Osteoblast (primary cell): ENCODE results near the gene TMIGD1. TPM values are rescaled to one million over a fixed set of nuclear protein-coding genes. Genes with fewer than 3 reads are reported as not detected.

Experiments used
- DNase-seq: peaks from one replicate; pipeline ENCODE4 v3.0.0; 2011; ENCODE audit warnings: low spot score, mixed read lengths; ENCODE audit not compliant: insufficient read length; ENCODE audit errors: missing footprints
- H2AFZ ChIP-seq: 2 replicates; pipeline ENCODE4 v1.6.0; 2011; ENCODE audit warnings: mild to moderate bottlenecking, low read length
- H3K27ac ChIP-seq: 2 replicates; pipeline ENCODE4 v1.5.1; 2011; ENCODE audit warnings: mild to moderate bottlenecking, low read depth, low read length, moderate library complexity
- H3K27me3 ChIP-seq: 2 replicates; pipeline ENCODE4 v1.6.0; 2012; ENCODE audit warnings: mild to moderate bottlenecking, control low read depth, inconsistent platforms, low read length, moderate library complexity; ENCODE audit not compliant: insufficient read depth
- H3K36me3 ChIP-seq: 2 replicates; pipeline ENCODE4 v1.5.1; 2011; ENCODE audit warnings: mild to moderate bottlenecking, low read length, control low read depth, moderate library complexity; ENCODE audit not compliant: insufficient read depth
- H3K4me1 ChIP-seq: 2 replicates; pipeline ENCODE4 v1.5.1; 2011; ENCODE audit warnings: mild to moderate bottlenecking, low read length, control low read depth, moderate library complexity; ENCODE audit not compliant: insufficient read depth
- H3K4me2 ChIP-seq: 2 replicates; pipeline ENCODE4 v1.6.0; 2011; ENCODE audit warnings: mild to moderate bottlenecking, low read length; ENCODE audit not compliant: insufficient read depth
- H3K4me3 ChIP-seq: fragments of 200-600 bp; sonication (generic); 3 replicates; pipeline ENCODE4 v1.5.1; 2012; ENCODE audit warnings: mild to moderate bottlenecking, low read length, inconsistent platforms; ENCODE audit not compliant: insufficient read depth
- H3K79me2 ChIP-seq: 2 replicates; pipeline ENCODE4 v1.6.0; 2012; ENCODE audit warnings: mild to moderate bottlenecking, low read length, control low read depth, inconsistent platforms; ENCODE audit not compliant: insufficient read depth
- H3K9me3 ChIP-seq: 2 replicates; pipeline ENCODE4 v1.5.1; 2011; ENCODE audit warnings: low read depth, low read length, control low read depth
- H4K20me1 ChIP-seq: 2 replicates; pipeline ENCODE4 v1.6.0; 2012; ENCODE audit warnings: mild to moderate bottlenecking, low read length, control low read depth; ENCODE audit not compliant: insufficient read depth
- CTCF ChIP-seq: IDR thresholded peaks from 2 replicates; pipeline ENCODE4 v1.5.1; 2011; ENCODE audit warnings: mild to moderate bottlenecking, low read depth, low read length, moderate library complexity; ENCODE audit errors: extremely low read depth
- total RNA-seq: library from RNA; depleted of rRNA; stranded (reverse); fragments of >200 nt; gene quantifications from 2 replicates; pipeline ENCODE4 v1.2.3, GENCODE V29; 2012

The TMIGD1 gene
- total RNA-seq, 1 donor: not detected

DNA sequence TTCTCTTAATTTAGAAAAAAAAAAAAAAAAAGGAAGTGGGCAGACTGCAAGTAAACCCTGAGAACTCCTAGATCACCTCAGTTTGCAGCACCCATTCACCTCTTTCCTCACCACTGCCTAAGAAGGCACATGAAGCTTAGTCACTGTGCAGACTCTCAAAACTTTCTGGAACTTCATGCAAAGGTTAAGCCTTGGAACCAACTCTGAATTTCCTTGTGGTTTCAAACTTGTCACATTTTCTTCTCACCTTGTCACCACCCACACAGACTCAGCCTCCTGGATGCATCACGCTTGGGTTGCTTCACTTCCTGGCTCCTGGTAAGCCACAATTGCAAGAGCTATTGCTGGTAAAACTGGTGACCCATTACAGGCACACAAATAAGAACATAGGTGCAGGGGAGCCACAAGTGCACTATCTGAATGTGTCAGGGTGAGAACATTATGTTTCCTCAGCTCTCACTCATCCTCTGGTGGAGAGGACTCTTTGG is 29.9 kb upstream of the TMIGD1 start:
- H3K4me2 ChIP-seq: no peak overlapping the region
- H3K36me3 ChIP-seq: no peaks in the 10 kb centered on the region
- H3K27me3 ChIP-seq: peaks cover 12% of the 10 kb centered on the region
- H3K4me1 ChIP-seq: no peaks in the 10 kb centered on the region
- TF ChIP-seq CTCF: no peak
- H3K79me2 ChIP-seq: no peaks in the 10 kb centered on the region
- H3K4me3 ChIP-seq: no peak overlapping the region
- H3K27ac ChIP-seq: no peak overlapping the region
- H2AFZ ChIP-seq: no peak overlapping the region
- no peaks in the 10 kb centered on the region for H3K9me3 ChIP-seq
- DNase-seq: no peak
- no peaks in the 10 kb centered on the region for H4K20me1 ChIP-seq

- no peak for TF ChIP-seq CTCF
- Histone ChIP-seq H3K27me3 (peaks cover 12% of the 10 kb centered on the region), H3K79me2 (no peaks in the 10 kb centered on the region), H3K4me1 (no peaks in the 10 kb centered on the region), H3K36me3 (no peaks in the 10 kb centered on the region), H3K9me3 (no peaks in the 10 kb centered on the region), H2AFZ (no peak overlapping the region), H3K4me3 (no peak overlapping the region), H3K27ac (no peak overlapping the region), H4K20me1 (no peaks in the 10 kb centered on the region), H3K4me2 (no peak overlapping the region)
- DNase-seq: no peak
These were observed 28.0 kb upstream of the TMIGD1 start for GRCh38 chr17:30361766-30362279.

DNA sequence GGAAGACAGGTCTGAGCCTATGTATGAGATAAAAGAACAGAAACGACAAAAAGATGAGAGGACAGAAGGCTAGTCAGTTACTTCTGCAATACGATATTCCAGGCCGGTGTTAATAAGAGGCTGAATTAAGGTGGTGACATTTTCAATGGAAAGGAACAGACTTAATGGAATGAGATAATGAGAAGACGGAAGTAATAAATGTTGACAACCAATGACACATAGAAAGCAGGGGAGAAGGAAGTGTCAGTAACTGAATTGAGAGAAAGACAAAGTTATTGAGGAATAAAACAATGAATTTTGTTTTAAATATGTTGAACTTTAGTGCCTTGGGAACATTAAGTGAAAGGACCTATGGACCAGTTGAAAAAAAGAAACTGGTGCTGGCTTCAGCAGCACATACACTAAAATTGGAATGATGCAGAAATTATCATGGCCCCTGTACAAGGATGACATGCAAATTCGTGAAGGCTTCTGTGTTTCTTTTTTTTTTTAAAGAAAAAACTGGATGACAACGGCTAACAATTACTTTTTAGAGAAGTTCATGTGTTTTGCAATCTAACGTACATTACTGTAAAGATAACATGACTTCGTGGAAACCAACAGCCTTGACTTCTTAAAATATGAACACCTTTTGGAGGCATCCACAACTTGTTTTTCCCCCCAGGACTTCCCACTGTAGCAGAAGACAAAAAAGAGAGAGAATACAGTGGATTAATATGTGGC is 26.4 kb upstream of the TMIGD1 start:
- H3K9me3 ChIP-seq: no peaks in the 10 kb centered on the region
- H2AFZ ChIP-seq: no peak overlapping the region
- H3K4me2 ChIP-seq: no peak overlapping the region
- no peaks in the 10 kb centered on the region for H3K79me2 ChIP-seq
- H4K20me1 ChIP-seq: no peaks in the 10 kb centered on the region
- peaks cover under 1% of the 10 kb centered on the region for H3K27me3 ChIP-seq
- H3K27ac ChIP-seq: no peak overlapping the region
- TF ChIP-seq CTCF: no peak
- no peaks in the 10 kb centered on the region for H3K4me1 ChIP-seq
- DNase-seq: no peak
- H3K4me3 ChIP-seq: no peak overlapping the region
- no peaks in the 10 kb centered on the region for H3K36me3 ChIP-seq

- Histone ChIP-seq H3K9me3 (no peaks in the 10 kb centered on the region), H3K79me2 (no peaks in the 10 kb centered on the region), H2AFZ (no peak overlapping the region), H3K27ac (no peak overlapping the region), H3K4me3 (no peak overlapping the region), H3K36me3 (no peaks in the 10 kb centered on the region), H4K20me1 (no peaks in the 10 kb centered on the region), H3K4me1 (no peaks in the 10 kb centered on the region), H3K27me3 (no peaks in the 10 kb centered on the region), H3K4me2 (no peak overlapping the region)
- DNase-seq: no peak
- no peak for TF ChIP-seq CTCF
These were observed 24.4 kb upstream of the TMIGD1 start for GRCh38 chr17:30358055-30358760.
